Measurements from ENCODE around the gene RYR1. TPM values are rescaled to one million over a fixed set of nuclear protein-coding genes. Genes with fewer than 3 reads are reported as not detected.

RYR1 gene
- total RNA-seq (2021; fragmentation: NEBNext Ultra II Directional; extraction: Animal tissue kit (Norgen Biotek cat#: 25700)): not detected
- long read RNA-seq: 0 reads

GRCh38 chr19:38433268-38433733 lies at the start of gene RYR1:
TSS of gene RYR1 (plus strand) at chr19:38433691. CDS start at chr19:38433830, 139 bp downstream.
- no peak within 1 kb of the TSS for H3K4me3 Mint-ChIP-seq
- H3K4me1 Mint-ChIP-seq (ENCODE audit: low read depth): no peaks in the 10 kb centered on the region; the same call in 1 of the 2 replicates
- no peak for TF ChIP-seq CTCF (IDR thresholded peaks at IDR 0.05)
- no peaks in the 10 kb centered on the region for H3K9me3 Mint-ChIP-seq
- no peak within 1 kb of the TSS for H3K27ac Mint-ChIP-seq
- peaks cover 16% of the 10 kb centered on the region for H3K27me3 Mint-ChIP-seq (ENCODE audit: insufficient read depth)
- H3K36me3 Mint-ChIP-seq (ENCODE audit: low read depth): no peaks in the 10 kb centered on the region
- no peak for DNase-seq

GRCh38 chr19:38383743-38384142 lies 49.7 kb upstream of the RYR1 start:
- Mint-ChIP-seq H3K27ac (no peak overlapping the region), H3K9me3 (no peaks in the 10 kb centered on the region)

GRCh38 chr19:38384209-38385027 lies 49.1 kb upstream of the RYR1 start:
- H3K4me3 Mint-ChIP-seq: no peak overlapping the region
- H3K36me3 Mint-ChIP-seq (ENCODE audit: low read depth): peaks cover 28% of the 10 kb centered on the region
- H3K9me3 Mint-ChIP-seq: no peaks in the 10 kb centered on the region
- H3K4me1 Mint-ChIP-seq (ENCODE audit: low read depth): peaks cover 12% of the 10 kb centered on the region
- 0 out of 2 replicates have a peak overlapping the region, but pooled peaks have one; percentile 24 for H3K27ac Mint-ChIP-seq
- peak; percentile 32; the same call in 1 of the 2 replicates for TF ChIP-seq CTCF (IDR thresholded peaks at IDR 0.05)
- peaks cover 17% of the 10 kb centered on the region for H3K27me3 Mint-ChIP-seq (ENCODE audit: insufficient read depth)
- no peak for DNase-seq

More at GRCh38 chr19:38383743-38384142, 49.7 kb upstream of the RYR1 start:
- TF ChIP-seq CTCF (IDR thresholded peaks at IDR 0.05): no peak
- peaks cover 16% of the 10 kb centered on the region for H3K27me3 Mint-ChIP-seq (ENCODE audit: insufficient read depth)
- no peak overlapping the region for H3K4me3 Mint-ChIP-seq
- H3K36me3 Mint-ChIP-seq (ENCODE audit: low read depth): peaks cover 29% of the 10 kb centered on the region
- peaks cover 17% of the 10 kb centered on the region for H3K4me1 Mint-ChIP-seq (ENCODE audit: low read depth)
- no peak for DNase-seq

- H3K4me3 Mint-ChIP-seq: no peak overlapping the region
- H3K27ac Mint-ChIP-seq: no peak overlapping the region
- H3K36me3 Mint-ChIP-seq (ENCODE audit: low read depth): peaks cover 28% of the 10 kb centered on the region
These were observed 48.3 kb upstream of the RYR1 start for GRCh38 chr19:38385057-38385803.

More at GRCh38 chr19:38385057-38385803, 48.3 kb upstream of the RYR1 start:
- Mint-ChIP-seq H3K9me3 (no peaks in the 10 kb centered on the region), H3K4me1 (ENCODE audit: low read depth) (peaks cover 17% of the 10 kb centered on the region), H3K27me3 (ENCODE audit: insufficient read depth) (peaks cover 15% of the 10 kb centered on the region)
- DNase-seq: no peak
- TF ChIP-seq CTCF (IDR thresholded peaks at IDR 0.05): no peak

Measured in HFFc6 (cell line).